GM18519 (cell line): ENCODE measurements around the gene VSX1.

Source experiments
- ATAC-seq: cut with Tn5 transposase; IDR thresholded peaks from one replicate; pipeline ENCODE4 v1.9.1; 2021; ENCODE audit warnings: mild to moderate bottlenecking, moderate library complexity; ENCODE audit not compliant: unreplicated experiment, low FRiP score

Gene VSX1

DNA sequence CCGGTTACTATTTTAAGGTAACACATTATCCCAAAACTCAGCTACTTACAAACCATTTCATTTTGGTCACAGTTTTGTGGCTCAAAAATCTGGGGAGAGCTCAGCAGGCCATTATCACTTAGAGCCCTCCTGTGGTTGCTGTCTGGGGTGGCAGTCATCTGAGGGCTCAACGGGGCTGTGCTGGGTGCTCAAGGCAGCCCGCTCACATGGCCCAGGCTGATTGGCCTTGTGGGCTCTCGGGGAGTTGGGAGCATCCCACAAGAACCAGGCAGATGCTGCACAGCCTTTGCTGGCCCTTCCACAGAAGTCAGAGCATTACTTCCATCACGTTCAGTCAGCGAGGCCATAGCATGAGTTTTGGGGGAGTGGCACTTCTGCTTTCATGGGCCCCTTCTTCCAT lies 6.3 kb upstream of the VSX1 start:
- no peak for ATAC-seq

DNA sequence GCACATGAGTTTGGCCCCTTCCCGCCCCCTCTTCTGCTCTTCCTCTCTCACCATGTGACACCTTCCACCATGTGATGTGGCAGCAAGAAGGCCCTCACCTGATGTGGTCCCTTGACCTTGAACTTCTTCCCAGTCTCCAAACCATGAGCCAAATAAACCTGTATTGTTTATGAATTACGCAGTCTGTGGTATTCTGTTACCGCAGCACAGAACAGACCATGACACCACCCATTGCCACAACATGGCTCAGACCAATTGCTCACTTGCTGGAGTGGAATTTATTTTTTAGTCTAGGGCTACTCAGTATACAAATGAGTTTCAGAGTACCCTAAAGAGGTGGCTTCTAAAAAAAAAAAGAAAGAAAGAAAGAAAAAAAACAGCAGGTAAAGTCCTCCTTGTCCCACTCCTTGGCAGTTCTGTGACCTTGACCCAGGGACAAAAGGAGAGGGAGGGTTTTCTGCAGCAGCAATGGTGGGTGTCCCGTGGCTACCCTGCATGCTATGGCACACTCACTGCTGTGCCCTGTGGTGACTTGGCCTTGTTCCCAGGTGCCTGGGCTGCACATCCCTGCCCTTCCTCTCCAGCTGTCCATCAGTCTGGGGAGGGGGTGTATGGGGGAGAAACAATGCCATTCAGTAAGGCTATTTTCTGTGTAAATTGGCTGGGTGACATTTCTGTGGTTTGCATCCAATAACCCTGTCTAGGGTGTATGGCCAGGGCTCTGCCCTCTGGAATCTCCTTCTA lies 5.4 kb upstream of the VSX1 start:
- ATAC-seq: no peak

DNA sequence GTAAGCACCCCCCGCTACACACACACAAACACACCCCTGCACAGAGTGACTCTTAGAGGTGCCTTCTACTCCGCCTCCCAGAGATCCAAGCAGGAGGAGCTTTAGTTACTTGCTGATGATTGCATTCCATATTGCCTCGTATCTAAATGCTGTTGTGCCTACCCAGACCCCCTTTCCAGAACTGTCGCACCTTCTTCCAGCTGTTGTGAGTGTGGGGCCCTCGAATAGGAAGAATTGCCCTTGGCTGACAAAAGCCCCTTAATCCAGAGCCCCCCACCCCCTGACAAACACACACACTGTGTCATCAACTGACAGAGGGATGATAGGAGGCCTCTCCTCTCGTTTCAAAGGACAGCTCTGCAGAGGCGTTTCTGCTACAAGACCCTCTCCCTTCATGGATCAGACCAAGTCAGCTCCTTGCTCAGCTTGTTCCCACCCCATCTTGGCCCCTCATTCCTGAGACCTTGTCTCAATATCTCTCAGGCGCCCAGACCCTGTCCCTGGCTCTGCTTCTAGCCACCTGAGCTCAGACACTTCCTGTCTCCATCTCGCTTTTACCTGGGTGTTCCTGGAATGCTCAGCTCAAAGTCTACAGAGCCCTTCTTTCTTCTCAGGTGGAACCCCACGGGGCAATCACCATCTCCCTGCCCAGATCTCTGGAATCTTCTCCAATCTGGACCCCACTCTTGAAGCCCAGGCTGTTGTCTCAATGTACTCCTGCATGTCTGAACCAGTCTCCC lies 4.0 kb upstream of the VSX1 start:
- ATAC-seq: no peak

DNA sequence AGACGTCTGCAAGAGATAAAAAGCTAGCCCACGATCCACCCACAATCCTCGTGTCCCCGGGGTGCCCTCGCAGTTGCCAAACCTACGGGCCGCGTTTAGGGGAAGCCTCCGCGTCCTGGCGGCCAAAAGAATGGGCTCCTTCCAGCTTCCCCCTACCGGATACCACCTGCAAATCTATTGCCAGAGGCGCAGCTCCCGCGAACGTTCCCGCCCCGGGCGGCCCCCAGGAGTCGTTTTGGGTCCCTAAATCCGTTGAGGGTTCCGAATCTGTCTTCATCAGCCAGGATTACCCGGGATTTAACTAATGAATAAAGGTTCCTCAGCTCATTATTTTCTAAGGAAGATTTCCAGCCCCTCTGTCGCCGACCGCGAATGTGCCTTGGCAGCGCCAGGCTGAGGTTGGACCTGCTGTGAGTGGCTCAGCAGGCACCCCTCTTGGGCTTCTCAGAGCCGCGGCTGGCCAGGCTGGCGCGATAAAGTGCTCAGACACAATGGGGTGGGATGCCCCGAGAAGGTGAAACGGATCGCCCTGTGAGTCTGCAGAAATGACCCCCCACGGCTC lies 2.8 kb upstream of the VSX1 start:
- ATAC-seq: no peak

DNA sequence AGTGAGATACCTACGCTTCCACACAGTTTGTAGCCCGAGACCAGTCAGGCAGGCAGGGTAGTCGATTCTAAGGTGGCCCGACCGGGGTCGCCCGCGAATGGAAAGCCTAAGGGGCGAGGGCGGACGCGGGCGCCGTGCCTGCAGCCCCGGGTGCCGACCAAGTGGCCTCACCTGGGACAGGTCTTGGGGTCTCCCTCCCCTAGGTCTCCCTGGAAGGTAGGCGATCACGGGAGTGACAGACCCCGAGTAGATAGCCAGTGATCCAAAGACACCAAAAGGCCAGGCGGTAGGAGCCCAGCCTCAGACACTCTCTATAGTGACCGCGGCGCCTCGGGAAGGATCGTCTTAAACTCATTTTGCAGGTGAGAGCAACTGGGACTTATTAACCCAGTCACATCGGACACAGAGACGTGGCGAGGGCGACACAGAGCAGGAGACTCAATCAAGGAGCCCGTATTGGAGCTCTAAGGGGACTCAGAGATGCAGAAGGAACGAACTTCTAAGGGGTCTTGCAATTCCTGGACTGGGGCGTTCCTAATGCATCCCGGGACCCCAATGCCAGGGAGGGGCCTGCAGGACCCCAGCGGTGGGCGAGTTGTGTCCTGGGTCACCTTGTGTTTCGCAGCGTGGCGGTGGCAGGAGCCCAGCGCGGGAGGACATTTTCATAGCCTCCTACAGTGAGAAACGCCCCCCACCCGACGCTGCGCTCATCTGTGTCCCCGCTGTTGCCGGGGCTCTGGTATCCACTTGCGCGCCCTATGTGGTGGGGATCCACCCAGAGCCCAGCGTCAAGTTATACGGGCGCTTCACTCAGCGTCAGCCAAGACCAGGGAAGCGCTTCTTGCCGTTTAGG lies 2.1 kb upstream of the VSX1 start:
- no peak for ATAC-seq

DNA sequence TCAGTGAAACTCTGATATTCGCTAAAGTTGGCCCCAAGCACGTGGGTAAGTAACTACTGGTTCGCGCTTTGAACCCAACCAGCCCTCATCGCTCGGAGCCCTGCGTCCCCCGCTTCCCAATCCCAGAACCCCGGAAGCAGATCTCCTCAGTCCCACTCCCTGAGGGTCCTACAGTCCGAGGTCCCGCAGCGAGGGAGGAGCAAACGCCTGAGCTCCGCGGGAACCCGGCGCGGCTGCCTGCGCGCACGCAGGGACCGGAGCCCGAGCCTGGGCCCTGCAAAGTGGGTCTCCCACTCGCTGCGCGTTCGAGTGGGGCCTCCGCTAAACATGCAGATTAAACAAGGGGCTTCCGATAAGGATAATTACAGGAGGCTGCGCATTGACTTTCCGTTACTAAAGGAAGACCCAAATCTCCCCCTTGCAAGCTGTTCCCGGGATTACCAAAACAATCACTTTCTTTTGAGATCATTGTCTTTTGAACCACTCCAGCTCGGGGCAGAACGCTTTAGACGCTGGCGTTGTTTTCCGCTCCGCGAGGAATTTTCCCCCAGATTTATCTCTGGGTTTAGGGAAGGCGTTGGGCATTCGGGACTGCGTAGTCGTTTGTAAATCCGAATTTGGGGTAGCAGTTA lies 1.3 kb upstream of the VSX1 start:
- no peak for ATAC-seq

DNA sequence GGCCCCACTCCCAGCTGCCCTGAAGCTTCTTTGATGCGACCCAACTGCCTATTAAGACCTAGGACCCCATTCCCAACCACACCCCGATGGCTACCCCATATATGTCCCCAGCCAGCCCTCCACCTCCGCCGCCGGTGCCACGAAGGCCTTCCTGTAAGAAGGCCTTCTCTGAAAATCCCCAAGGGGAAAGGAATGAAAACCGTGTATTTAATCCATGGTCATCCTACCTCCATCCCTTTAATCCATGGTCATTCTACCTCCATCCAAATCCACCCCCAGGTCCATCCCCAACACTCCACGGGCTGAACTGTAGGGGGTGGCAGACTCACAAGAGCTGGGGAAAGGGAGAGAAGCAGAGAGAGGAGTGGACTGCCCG lies 545 bp upstream of the VSX1 start:
- ATAC-seq: no peak

DNA sequence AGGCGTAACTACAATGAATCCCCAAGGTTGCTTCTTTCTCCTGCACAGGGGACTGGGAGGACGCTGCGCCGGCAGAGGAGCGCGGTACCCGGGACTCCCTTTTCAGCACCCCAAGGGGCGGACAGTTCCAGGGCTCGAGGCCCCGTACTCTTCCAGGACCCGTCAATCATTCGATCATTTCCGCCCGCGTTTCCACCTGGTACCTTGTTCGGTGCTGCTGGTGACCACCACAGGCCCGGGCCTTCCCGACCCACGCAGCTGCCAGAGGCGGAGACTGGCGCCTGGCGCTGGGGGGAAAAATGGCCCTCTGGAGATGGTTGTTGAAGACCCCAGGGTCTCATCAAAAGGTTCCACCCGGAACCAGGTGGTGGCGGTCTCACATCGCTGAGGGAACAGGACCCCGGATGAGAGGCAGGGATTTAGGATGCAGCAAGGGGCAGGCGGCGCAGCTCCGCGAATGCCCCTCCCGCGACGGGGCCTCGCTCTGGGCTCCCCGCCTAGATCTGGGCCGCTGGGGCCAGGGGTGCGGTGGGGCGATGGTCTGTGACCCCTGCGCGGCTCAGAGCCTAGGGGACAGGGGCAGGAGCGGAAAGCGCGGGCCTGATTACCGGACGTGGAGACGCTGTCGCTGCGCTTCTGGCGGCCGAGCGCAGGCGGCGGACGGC lies 744 bp downstream of the VSX1 start:
- no peak for ATAC-seq

DNA sequence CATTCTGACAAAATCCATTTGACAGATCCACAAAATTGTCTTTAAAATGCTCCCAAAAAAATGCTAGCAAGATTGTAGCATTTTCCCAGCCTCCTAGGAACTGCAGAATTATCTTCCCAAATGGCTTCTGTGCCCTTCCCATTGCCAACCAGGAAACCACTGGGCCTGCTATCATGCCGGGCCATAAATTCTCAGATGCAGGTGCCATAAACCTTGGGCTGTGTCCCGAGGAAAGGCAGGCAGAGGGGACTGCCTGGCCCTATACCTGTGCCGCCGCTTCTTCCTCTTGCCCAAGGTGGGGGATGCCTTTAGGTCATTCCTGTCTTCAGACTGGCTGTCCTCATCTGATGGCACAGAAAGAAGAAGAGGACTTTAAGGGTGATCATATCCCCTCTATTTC lies 2.8 kb downstream of the VSX1 start:
- no peak for ATAC-seq

DNA sequence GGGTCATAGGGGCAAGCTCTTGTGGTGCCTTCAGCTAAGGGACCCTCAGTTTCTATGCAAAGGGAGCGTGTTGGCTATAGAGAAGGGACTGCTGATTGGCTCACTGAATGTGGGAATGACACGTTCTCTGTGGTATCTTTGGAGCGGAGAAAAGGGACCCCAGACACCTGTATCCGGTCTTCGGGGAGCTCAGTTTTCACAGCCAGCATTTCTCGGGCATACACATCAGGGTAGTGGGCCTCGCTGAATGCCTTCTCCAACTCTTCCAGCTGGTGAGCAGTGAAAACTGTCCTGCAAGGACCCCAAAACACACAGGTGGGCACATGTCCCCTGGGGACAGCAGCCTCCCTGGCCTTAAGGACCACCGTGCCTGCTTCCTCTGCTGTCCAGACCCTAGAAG lies 3.3 kb downstream of the VSX1 start:
- no peak for ATAC-seq

DNA sequence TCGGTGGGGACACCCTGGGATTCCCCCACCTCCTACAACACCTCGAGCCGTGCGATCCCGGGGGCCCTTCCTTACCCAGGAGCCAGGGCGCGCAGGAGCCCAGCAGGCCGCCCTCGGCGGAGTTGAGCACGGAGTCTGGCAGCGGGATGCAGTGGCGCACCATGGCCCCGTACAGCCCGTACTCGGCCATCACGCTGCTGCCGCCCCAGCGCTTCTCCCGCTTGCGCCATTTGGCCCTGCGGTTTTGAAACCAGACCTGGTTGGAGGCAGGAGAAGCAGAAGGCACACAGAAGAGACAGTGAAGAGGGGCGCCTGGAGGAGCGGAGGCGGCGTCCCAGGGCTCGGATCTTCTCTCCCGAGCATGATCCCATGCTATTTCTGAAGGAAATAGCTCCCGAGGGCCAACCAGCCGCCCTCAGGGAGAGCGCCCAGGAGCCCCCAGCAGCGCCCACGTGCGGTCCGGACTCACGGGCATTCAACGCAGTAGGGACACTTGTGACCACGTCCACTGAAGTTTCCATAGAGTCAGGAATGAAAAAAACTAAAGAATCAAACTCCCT lies 4.3 kb downstream of the VSX1 start:
- no peak for ATAC-seq

DNA sequence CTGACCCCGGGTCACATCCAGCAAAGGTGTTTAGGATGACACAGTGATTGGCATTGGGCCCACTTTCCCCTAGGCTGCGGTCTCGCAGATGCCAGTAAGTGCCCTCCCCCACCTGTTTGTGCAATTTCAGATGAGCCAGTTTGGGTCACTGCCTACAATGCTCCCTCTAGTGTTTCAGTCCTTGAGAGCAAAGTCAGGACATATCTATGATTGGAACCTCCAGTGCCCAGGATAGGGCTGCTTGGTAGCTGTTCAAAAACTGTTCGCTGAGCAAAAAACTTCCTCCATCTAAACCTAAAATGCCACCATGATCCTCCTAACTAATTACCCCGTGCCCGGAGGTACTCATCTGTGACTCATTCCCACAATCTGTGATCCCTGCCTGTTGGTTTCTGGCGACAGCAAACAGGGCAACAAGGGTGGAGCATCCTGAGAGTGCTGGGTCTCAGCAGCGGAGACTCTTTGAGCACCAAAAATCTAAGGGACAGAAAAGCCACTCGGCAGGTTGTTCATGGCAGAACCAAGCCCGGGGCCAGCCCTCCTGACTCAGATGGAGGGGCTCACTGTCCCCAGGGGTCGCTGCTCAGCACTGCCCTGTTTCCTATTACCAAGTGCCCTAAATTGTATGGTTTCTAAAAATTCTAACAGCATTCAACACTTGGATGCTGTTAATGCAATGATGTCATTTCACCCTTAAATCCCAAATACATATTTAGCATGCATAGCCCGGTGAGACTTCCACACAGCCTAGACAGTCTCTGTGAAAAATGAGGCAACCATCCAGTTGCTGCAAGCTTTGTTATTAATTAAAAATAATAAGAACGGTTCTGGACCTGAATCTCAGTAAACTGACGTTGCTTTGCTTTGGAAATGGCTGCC lies 5.0 kb downstream of the VSX1 start:
- no peak for ATAC-seq

DNA sequence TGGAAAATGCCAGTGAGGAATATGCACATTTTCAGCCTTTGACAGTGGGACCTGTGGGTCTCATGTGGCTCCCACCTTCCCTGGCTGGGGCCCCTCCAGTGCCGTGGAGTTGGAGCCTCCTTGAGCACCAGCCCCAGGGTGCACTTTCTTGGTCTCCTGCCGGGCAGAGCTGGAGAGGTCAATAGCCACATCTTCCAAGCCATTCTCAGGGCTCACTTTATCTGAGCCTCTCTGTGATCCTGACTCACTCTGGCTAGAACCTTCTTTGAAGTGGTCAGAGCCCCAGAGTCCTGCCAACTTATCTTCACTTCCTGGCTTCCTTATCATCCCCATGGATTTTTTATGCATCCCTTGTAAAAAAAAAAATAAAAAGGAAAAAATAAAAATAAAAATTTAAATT lies 5.7 kb downstream of the VSX1 start:
- no peak for ATAC-seq

DNA sequence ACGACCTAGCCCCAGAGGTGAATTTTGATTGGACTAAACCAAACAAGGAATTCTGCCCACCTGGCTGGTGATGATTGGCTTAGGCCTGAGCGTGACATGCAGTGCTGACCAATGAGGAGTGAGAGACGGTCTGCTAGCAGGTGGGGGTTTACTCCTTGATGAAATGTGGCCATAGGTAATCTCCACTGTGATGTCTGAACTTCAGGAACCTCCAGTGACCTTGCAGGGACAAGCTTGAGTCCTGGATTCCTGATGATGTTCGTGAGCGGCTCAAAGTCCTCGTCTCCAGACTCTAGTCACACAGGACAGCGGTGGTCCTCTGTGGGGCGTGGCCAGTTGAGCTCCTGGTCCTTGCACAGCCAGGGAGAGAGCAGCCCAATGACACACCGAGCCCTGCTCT lies 8.4 kb downstream of the VSX1 start:
- ATAC-seq: no peak

DNA sequence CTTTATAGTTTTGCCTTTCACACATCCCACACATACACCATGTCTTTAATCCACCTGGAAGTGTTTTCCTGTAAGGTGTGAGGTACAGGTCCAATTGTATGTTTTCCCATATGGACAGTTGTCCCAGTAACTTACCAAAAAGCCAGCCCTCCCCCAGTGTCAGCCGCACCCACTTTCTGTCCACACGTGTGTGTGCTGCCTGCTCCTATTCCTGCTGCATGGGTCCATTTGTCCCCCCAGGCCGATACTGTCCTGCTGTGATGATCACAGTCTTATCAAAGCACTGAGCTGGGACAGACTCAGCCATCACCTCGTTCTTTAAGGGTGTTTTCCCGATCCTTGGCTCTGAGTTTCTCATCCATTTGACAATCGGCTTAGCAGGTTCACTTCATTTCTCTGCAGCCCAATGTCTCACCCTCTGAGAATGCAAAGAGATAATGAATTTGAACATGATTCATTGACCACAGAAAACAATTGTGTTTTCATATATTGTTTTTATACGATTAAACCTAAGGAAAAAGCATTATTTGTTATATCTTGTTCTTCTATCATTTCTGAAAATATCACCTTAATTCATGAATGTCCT lies 9.6 kb downstream of the VSX1 start:
- ATAC-seq: no peak

DNA sequence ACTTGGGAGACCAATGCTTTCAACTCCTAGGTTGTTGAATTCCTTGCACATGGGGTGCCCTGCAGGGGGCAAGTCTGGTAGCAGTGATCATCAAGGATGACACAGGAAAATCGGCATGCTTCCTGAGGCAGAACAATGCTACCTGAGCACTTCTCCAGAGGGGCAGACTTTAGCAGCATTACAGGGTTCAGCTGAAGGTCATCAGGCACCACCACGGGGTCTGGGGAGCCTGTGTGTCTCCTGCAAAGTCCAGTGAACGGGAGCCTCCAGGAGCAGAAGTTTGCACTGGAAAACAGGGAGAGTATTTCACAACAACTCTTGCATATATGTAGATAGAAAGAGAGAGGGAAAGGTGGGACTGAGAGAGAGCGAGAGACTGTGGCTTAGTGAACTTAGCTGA lies 10.2 kb downstream of the VSX1 start:
- ATAC-seq: no peak

DNA sequence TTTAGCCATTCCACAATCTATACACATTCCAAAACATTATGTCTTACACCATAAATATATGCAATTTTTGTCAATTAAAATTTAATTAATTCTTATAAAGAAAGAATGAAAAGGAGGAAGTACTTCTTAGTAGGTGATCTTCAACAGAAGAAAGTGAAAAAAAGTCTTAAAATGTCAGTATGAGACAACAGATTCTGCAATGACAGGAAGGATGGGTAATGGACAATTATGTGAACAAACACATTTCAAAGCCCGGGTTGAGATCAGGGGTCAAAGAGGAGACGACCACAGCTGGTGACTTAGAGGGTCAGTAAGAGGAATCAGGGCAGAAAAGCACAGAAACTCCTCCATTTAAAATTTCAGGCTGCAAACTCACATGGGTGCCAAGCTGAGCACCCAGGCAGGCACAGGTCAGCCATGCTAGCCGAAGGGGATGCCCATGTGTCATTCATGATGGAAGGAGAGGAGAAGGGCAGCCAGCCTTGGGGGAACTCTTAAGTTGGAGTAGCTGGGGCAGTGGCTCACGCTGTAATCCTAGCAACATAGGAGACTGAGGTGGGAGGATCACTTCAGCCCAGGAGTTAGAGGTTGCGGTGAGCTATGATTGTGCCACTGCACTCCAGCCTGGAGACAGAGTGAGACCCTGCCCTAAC lies 11.0 kb downstream of the VSX1 start:
- no peak for ATAC-seq
